ENCODE results near the gene SLC1A3.

- TF ChIP-seq, protein P1, sequence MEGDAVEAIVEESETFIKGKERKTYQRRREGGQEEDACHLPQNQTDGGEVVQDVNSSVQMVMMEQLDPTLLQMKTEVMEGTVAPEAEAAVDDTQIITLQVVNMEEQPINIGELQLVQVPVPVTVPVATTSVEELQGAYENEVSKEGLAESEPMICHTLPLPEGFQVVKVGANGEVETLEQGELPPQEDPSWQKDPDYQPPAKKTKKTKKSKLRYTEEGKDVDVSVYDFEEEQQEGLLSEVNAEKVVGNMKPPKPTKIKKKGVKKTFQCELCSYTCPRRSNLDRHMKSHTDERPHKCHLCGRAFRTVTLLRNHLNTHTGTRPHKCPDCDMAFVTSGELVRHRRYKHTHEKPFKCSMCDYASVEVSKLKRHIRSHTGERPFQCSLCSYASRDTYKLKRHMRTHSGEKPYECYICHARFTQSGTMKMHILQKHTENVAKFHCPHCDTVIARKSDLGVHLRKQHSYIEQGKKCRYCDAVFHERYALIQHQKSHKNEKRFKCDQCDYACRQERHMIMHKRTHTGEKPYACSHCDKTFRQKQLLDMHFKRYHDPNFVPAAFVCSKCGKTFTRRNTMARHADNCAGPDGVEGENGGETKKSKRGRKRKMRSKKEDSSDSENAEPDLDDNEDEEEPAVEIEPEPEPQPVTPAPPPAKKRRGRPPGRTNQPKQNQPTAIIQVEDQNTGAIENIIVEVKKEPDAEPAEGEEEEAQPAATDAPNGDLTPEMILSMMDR (IDR thresholded peaks at IDR 0.05; ENCODE audit: insufficient read depth, low read length): no peak
- no peak for TF ChIP-seq POLR2AphosphoS5 (IDR thresholded peaks at IDR 0.05; ENCODE audit: low read depth)
- TF ChIP-seq REST (IDR thresholded peaks at IDR 0.05; ENCODE audit: insufficient replicate concordance, low read depth): no peak
Observed at GRCh38 chr5:36712706-36713105, 106.3 kb downstream of the SLC1A3 start.

Data from HL-60 (cell line).